HCT116 (cell line): ENCODE measurements around the gene CDYL2. TPM values are rescaled to one million over a fixed set of nuclear protein-coding genes. Genes with fewer than 3 reads are reported as not detected.

ENCODE experiments used
- ATAC-seq: fragments of 200-7000 bp; cut with Tn5 transposase; 2 replicates; pipeline ENCODE4 v1.9.1; 2020; ENCODE audit warnings: mild to moderate bottlenecking, moderate library complexity
- BruUV-seq: library from RNA; stranded (reverse); fragments of 400-500 nt; replicated peaks from 2 replicates; lab custom pipeline; 2021; lab: Mats Ljungman, UMichigan
- CTCF ChIA-PET: fragments of 300-600 bp; sonication (Branson Sonifier 250); formaldehyde crosslinking; loops from one replicate; lab custom pipeline; 2021; ENCODE audit warnings: antibody characterized with exemption; lab: Charles Lee
- POLR2A ChIA-PET: fragments of 300-600, 350-600 bp; sonication (Branson Sonifier 250); formaldehyde crosslinking; loops from one replicate; lab custom pipeline; 2021; ENCODE audit warnings: antibody characterized with exemption; lab: Charles Lee
- RAD21 ChIA-PET, 2 experiments: fragments of 300-600 bp; sonication (Branson Sonifier 250); formaldehyde crosslinking; loops; one replicate each; lab custom pipeline; 2023; ENCODE audit warnings: low total read pairs in 2 of 2; ENCODE audit not compliant: uncharacterized antibody in 2 of 2, unreplicated experiment in 2 of 2, low non-redundant PET in 1 of 2; lab: Charles Lee
- DNase-seq: peaks from one replicate; pipeline ENCODE4 v3.0.0-alpha.2; 2010; ENCODE audit warnings: low read depth, low spot score
- H2AFZ ChIP-seq: fragments of 200-600 bp; shearing (Covaris generic), sonication (generic); 2 replicates; pipeline ENCODE4 v1.6.1; 2017; ENCODE audit warnings: low read depth, mixed run types, mixed read lengths, antibody characterized with exemption, low read length; ENCODE audit not compliant: poor library complexity, severe bottlenecking
- H3K27ac ChIP-seq: 2 replicates; pipeline ENCODE4 v1.5.1; 2012; ENCODE audit warnings: low read depth, low read length
- H3K27me3 ChIP-seq: fragments of 200-600 bp; sonication (generic); 2 replicates; pipeline ENCODE4 v1.6.1; 2016; ENCODE audit warnings: mixed run types, low read length, mixed read lengths; ENCODE audit not compliant: insufficient read depth
- H3K36me3 ChIP-seq, 2 experiments: fragments of 200-500 bp in 1 of 2; fragments of 200-600 bp in 1 of 2; sonication (Bioruptor generic) in 1 of 2; sonication (generic) in 1 of 2; 2 replicates each; pipeline versions ENCODE4 v1.5.1 to v1.6.1; 2014 to 2016; ENCODE audit warnings: low read length in 2 of 2, inconsistent platforms in 1 of 2, mixed read lengths in 1 of 2, mixed run types in 1 of 2; ENCODE audit not compliant: insufficient read depth in 2 of 2, control insufficient read depth in 1 of 2
- H3K4me1 ChIP-seq, 2 experiments: fragments of 200-600 bp in 1 of 2; sonication (generic) in 1 of 2; 2 replicates each; pipeline versions ENCODE4 v1.5.1 to v1.6.1; 2012 to 2017; ENCODE audit warnings: low read length in 2 of 2, inconsistent platforms in 1 of 2, mild to moderate bottlenecking in 1 of 2, mixed read lengths in 1 of 2, mixed run types in 1 of 2, moderate library complexity in 1 of 2; ENCODE audit not compliant: insufficient read depth in 2 of 2, control insufficient read depth in 1 of 2
- H3K4me2 ChIP-seq: fragments of 200-600 bp; sonication (generic); 2 replicates; pipeline ENCODE4 v1.6.1; 2017; ENCODE audit warnings: mixed run types, low read length, mixed read lengths
- H3K4me3 ChIP-seq, 2 experiments: fragments of 200-600 bp in 1 of 2; sonication (generic) in 1 of 2; replicated peaks in 1 of 2; 2 replicates each; pipeline ENCODE4 v1.5.1; 2011 to 2016; ENCODE audit warnings: low read length in 2 of 2, control low read depth in 1 of 2, low read depth in 1 of 2, mild to moderate bottlenecking in 1 of 2, mixed read lengths in 1 of 2, mixed run types in 1 of 2
- H3K79me2 ChIP-seq: fragments of 200-600 bp; sonication (generic); 2 replicates; pipeline ENCODE4 v1.6.1; 2017; ENCODE audit warnings: mild to moderate bottlenecking, mixed run types, low read length, moderate library complexity, mixed read lengths; ENCODE audit not compliant: insufficient read depth
- H3K9ac ChIP-seq: fragments of 200-600 bp; sonication (generic); 2 replicates; pipeline ENCODE4 v1.6.1; 2016; ENCODE audit warnings: low read length, mixed read lengths
- H3K9me2 ChIP-seq: fragments of 200-600 bp; sonication (generic), shearing (Covaris generic); 2 replicates; pipeline ENCODE4 v1.6.1; 2017; ENCODE audit warnings: mixed run types, mild to moderate bottlenecking, moderate library complexity; ENCODE audit not compliant: insufficient read depth
- H3K9me3 ChIP-seq, 2 experiments: fragments of 200-500 bp in 1 of 2; fragments of 200-600 bp in 1 of 2; sonication (Bioruptor generic) in 1 of 2; sonication (generic) in 1 of 2; 2 replicates each; pipeline ENCODE4 v1.6.1; 2014 to 2017; ENCODE audit warnings: low read length in 2 of 2, mixed read lengths in 2 of 2, inconsistent platforms in 1 of 2, low read depth in 1 of 2, mild to moderate bottlenecking in 1 of 2, mixed run types in 1 of 2, moderate library complexity in 1 of 2; ENCODE audit not compliant: control insufficient read depth in 1 of 2, insufficient read depth in 1 of 2
- H4K20me1 ChIP-seq: fragments of 200-600 bp; sonication (generic), shearing (Covaris generic); 2 replicates; pipeline ENCODE4 v1.6.1; 2017; ENCODE audit warnings: mixed run types, mild to moderate bottlenecking, moderate library complexity; ENCODE audit not compliant: insufficient read depth
- CBX3 ChIP-seq: IDR thresholded peaks from 2 replicates; pipeline ENCODE4 v1.6.1; 2012; ENCODE audit warnings: low read depth
- CEBPB ChIP-seq: IDR thresholded peaks from 2 replicates; pipeline ENCODE4 v1.6.1; 2012; ENCODE audit warnings: low read depth
- CTCF ChIP-seq, 3 experiments: fragments of 200-600 bp in 1 of 3; sonication (generic) in 1 of 3; IDR thresholded peaks in 2 of 3; conservative IDR thresholded peaks in 1 of 3; 2 replicates each; pipeline ENCODE4 v1.5.1; 2012 to 2017; ENCODE audit warnings: low read depth in 2 of 3, low read length in 2 of 3, antibody characterized with exemption in 1 of 3, borderline replicate concordance in 1 of 3, control low read depth in 1 of 3, mild to moderate bottlenecking in 1 of 3, mixed read lengths in 1 of 3, mixed run types in 1 of 3, moderate library complexity in 1 of 3; ENCODE audit not compliant: insufficient read depth in 1 of 3
- EGR1 ChIP-seq: IDR thresholded peaks from 2 replicates; pipeline ENCODE4 v1.6.1; 2012; ENCODE audit warnings: low read depth
- ELF1 ChIP-seq: IDR thresholded peaks from 2 replicates; pipeline ENCODE4 v1.6.1; 2012; ENCODE audit warnings: low read depth, borderline replicate concordance
- EZH2phosphoT487 ChIP-seq: fragments of 200-600 bp; IDR thresholded peaks from 2 replicates; pipeline ENCODE4 v1.6.1; 2018; ENCODE audit warnings: antibody characterized with exemption, borderline replicate concordance
- MAX ChIP-seq: IDR thresholded peaks from 2 replicates; pipeline ENCODE4 v1.6.1; 2012
- POLR2AphosphoS5 ChIP-seq: IDR thresholded peaks from 2 replicates; pipeline ENCODE4 v1.6.1; 2011; ENCODE audit warnings: mild to moderate bottlenecking, low read depth, low read length, moderate library complexity
- RAD21 ChIP-seq: IDR thresholded peaks from 2 replicates; pipeline ENCODE4 v1.6.1; 2012; ENCODE audit warnings: low read depth, mild to moderate bottlenecking
- SIN3A ChIP-seq: IDR thresholded peaks from 2 replicates; pipeline ENCODE4 v1.6.1; 2012; ENCODE audit warnings: low read depth
- SP1 ChIP-seq: IDR thresholded peaks from 2 replicates; pipeline ENCODE4 v1.6.1; 2012; ENCODE audit warnings: low read depth
- SRF ChIP-seq: IDR thresholded peaks from 2 replicates; pipeline ENCODE4 v1.6.1; 2012; ENCODE audit warnings: low read depth
- YY1 ChIP-seq: IDR thresholded peaks from 2 replicates; pipeline ENCODE4 v1.6.1; 2011; ENCODE audit warnings: low read length, low read depth, moderate library complexity, mild to moderate bottlenecking; ENCODE audit not compliant: insufficient replicate concordance; ENCODE audit errors: extremely low read depth
- ZBTB33 ChIP-seq: IDR thresholded peaks from 2 replicates; pipeline ENCODE4 v1.6.1; 2011; ENCODE audit warnings: mild to moderate bottlenecking, low read length, moderate library complexity; ENCODE audit not compliant: insufficient replicate concordance; ENCODE audit errors: extremely low read depth
- ZFX ChIP-seq: fragments of 450-650 bp; IDR thresholded peaks from 2 replicates; pipeline ENCODE4 v1.6.1; 2017
- intact Hi-C: fragments of 100-400 bp; cut with micrococcal nuclease; formaldehyde crosslinking; loops from 2 replicates; pipeline ENCODE4 v1.10.0; 2022
- total RNA-seq: library from RNA; stranded (reverse); gene quantifications from one replicate; pipeline ENCODE4 v1.2.1, GENCODE V29; 2021; ENCODE audit not compliant: unreplicated experiment
- TF ChIP-seq, protein P1 (sequence below): IDR thresholded peaks from 2 replicates; pipeline ENCODE4 v1.6.1; 2012
- TF ChIP-seq, protein P2 (sequence below): IDR thresholded peaks from 2 replicates; pipeline ENCODE4 v1.6.1; 2012; ENCODE audit warnings: low read depth

CDYL2 gene
- total RNA-seq, 1 experiment from 2014 or later = 0.10 TPM

DNA sequence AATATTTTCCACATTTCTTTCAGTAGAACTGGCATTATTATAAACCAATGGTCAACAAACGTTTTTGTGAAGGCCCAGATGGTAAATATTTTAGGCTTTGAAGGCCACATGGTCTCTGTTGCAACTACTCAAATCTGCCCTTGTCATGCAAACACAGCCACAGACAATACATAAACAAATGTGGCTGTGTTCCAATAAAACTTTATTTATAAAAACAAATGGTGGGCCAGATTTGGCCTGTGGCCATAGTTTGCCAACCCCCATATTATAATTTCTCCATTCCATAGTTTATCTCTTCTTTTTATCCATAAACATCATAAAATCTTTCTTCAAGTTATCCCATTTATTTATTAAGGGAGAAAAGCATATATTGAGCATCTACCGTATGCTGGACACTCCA is 98.8 kb downstream of the CDYL2 start:
- H3K4me1 ChIP-seq = no peaks in the 10 kb centered on the region
- TF ChIP-seq ZFX (no peak), CEBPB (no peak), ELF1 (no peak), CBX3 (no peak), SIN3A (no peak), ZBTB33 (no peak), POLR2AphosphoS5 (no peak), SRF (no peak), EGR1 (no peak), RAD21 (no peak), MAX (no peak), CTCF (IDR thresholded peaks at IDR 0.05 in 2 of 3, conservative IDR thresholded peaks at IDR 0.05 in 1 of 3; ENCODE audit: borderline replicate concordance in 1 of 3, insufficient read depth in 1 of 3, low read depth in 2 of 3, low read length in 2 of 3) (no peak), EZH2phosphoT487 (no peak), YY1 (no peak), SP1 (no peak)
- TF ChIP-seq, protein P1, sequence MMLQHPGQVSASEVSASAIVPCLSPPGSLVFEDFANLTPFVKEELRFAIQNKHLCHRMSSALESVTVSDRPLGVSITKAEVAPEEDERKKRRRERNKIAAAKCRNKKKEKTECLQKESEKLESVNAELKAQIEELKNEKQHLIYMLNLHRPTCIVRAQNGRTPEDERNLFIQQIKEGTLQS = no peak
- TF ChIP-seq, protein P2, sequence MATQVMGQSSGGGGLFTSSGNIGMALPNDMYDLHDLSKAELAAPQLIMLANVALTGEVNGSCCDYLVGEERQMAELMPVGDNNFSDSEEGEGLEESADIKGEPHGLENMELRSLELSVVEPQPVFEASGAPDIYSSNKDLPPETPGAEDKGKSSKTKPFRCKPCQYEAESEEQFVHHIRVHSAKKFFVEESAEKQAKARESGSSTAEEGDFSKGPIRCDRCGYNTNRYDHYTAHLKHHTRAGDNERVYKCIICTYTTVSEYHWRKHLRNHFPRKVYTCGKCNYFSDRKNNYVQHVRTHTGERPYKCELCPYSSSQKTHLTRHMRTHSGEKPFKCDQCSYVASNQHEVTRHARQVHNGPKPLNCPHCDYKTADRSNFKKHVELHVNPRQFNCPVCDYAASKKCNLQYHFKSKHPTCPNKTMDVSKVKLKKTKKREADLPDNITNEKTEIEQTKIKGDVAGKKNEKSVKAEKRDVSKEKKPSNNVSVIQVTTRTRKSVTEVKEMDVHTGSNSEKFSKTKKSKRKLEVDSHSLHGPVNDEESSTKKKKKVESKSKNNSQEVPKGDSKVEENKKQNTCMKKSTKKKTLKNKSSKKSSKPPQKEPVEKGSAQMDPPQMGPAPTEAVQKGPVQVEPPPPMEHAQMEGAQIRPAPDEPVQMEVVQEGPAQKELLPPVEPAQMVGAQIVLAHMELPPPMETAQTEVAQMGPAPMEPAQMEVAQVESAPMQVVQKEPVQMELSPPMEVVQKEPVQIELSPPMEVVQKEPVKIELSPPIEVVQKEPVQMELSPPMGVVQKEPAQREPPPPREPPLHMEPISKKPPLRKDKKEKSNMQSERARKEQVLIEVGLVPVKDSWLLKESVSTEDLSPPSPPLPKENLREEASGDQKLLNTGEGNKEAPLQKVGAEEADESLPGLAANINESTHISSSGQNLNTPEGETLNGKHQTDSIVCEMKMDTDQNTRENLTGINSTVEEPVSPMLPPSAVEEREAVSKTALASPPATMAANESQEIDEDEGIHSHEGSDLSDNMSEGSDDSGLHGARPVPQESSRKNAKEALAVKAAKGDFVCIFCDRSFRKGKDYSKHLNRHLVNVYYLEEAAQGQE = no peak
- TF ChIP-seq, all 23 proteins: peak for 0
- no TSS peak for BruUV-seq
- ChIA-PET POLR2A (no interaction called here), RAD21 (no interaction called here), CTCF (no interaction called here)
- DNase-seq = no peak
- peaks cover 0 to 3% of the 10 kb centered on the region in 2 experiments; a peak in 1 of 4 replicates for H3K9me3 ChIP-seq
- no peaks in the 10 kb centered on the region for H4K20me1 ChIP-seq
- no peaks in the 10 kb centered on the region for H3K27me3 ChIP-seq
- no peak overlapping the region for H3K9ac ChIP-seq
- H3K36me3 ChIP-seq = no peaks in the 10 kb centered on the region
- H3K9me2 ChIP-seq = no peaks in the 10 kb centered on the region
- H3K27ac ChIP-seq = no peak overlapping the region
- H3K79me2 ChIP-seq = no peaks in the 10 kb centered on the region
- ATAC-seq = no peak
- H2AFZ ChIP-seq = no peak overlapping the region
- H3K4me2 ChIP-seq = no peak overlapping the region
- intact Hi-C loops = no loop called here
- no peak overlapping the region for H3K4me3 ChIP-seq
